Testis (tissue), 2 donors: ENCODE measurements around the gene PIP5KL1.

Experiments
- CTCF ChIP-seq, 3 experiments: fragments of 450-650 bp in 2 of 3; fragments of 200-600 bp in 1 of 3; sonication (generic) in 1 of 3; IDR thresholded peaks; one replicate each; pipeline ENCODE4 v1.5.1; 2016 to 2019; ENCODE audit warnings: antibody characterized with exemption in 3 of 3, mild to moderate bottlenecking in 2 of 3, moderate library complexity in 1 of 3
- POLR2A ChIP-seq: fragments of 450-650 bp; IDR thresholded peaks from one replicate; pipeline ENCODE4 v1.6.1; 2017; ENCODE audit warnings: antibody characterized with exemption, mild to moderate bottlenecking, moderate library complexity

- peak; percentile 92 to 95 (median 95) for TF ChIP-seq CTCF (IDR thresholded peaks at IDR 0.05)
- TF ChIP-seq POLR2A = no peak
Measured at GRCh38 chr9:127921557-127922120, 8.9 kb downstream of the PIP5KL1 start.
